IPS DF 4.7 (cell line): ENCODE measurements around the gene NMS.
"Not testable (repeated sequence)": the region's sequence is repeated elsewhere in the genome, so short reads cannot be mapped to it uniquely, and the experiment has no call there.

Source experiments
- DNase-seq: peaks from one replicate; pipeline ENCODE4 v3.0.0-alpha.2; 2013; ENCODE audit warnings: low spot score; ENCODE audit errors: extremely low read depth

NMS gene, protein sequence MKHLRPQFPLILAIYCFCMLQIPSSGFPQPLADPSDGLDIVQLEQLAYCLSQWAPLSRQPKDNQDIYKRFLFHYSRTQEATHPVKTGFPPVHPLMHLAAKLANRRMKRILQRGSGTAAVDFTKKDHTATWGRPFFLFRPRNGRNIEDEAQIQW

DNA sequence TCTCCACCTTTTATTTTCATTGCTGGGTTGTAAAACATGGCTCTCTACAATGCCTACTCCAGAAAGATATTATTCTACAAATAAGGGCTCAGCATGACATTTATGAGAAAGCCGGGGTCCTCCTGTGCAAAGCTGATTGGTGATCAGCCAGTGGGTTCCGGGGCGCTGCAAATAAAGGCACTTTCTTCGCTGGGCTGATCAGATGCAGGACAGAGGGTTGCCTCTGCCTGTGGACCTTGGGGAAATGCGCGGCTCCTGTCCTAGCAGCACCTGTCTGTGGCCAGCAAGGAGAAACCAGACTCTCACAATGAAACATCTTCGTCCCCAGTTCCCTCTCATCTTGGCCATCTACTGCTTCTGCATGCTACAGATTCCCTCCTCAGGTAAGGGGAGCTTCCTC, at the start of gene NMS:
Gene NMS (plus strand): TSS at position 301 of the 400 bp plus-strand sequence. CDS start 7 bp downstream, at position 308.
- DNase-seq: no peak

DNA sequence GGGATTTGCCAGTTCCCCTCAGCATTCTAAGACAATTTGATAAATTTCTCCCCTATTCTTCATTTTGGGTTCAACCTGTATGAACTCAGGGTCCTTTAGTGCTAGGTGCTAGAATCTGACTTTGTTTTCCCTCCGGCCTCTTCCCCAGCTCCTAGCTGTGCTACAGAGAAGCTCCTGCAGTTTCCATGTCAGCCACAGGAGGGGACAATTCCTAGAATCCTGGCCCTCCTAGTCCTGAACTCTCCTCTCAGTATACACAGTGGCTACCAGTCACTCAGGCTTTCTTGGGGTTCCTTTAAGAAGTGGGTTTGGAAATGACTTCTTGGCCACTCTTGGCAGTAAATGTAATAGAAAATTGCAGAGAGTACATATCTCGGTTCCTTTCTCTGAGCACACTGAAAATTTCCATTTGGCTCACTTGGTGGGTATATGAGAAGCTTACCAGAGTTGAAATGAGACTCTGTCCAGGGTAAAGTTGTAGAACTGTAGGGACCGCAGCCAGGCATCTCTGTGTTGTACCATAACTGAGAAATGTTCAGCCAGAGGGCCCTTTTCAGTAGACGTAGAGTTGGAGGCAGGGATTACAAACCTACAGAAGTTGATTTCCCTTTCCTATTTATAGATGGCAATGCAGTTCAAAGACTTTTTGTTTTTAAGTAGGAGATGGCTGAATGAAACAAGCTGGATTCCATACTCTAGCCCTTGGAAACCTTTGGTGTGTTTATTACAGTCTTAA, 47.8 kb upstream of the NMS start:
- DNase-seq: no peak

DNA sequence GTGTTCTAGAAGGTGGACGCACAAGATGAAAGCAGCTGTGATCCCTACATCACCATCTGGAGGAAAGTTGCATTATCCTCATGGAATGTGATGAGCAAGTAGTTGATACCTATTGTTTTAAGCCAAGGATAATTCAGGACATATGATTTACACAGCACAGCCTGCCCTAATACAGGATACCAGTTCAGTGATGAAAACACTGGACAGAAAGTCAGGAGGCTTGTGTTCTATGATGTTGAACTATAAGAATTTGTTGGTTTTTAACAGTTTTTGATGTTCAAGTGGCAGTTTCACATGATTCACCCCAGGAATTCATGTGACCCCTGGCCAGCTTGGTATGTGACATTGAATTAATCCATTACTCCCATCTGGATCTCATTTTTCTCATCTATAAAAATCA, 46.7 kb upstream of the NMS start:
- no peak for DNase-seq

DNA sequence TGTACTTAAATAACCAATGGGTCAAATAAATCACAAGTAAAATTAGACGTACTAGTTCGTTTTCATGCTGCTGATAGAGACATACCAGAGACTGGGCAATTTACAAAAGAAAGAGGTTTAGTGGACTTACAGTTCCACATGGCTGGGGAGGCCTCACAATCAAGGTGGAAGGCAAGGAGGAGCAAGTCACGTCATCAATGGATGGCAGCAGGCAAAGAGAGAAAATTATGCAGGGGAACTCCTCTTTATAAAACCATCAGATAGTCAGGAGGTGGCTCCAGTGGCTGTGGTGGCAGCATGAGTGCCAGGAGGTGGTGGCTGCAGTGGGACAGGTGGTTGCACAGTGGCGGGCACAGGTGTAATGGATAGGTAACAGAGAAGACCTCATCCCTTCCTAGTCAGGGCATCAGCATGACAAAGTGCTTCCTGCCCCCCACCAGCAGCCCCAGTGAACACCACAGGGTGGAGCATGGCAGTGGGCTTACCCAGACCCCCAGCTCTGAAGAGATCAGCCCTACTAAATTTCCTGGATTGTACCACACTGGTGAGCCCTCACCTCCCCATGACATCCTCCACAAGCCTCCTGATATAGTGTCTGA, 45.9 kb upstream of the NMS start:
- no peak for DNase-seq

DNA sequence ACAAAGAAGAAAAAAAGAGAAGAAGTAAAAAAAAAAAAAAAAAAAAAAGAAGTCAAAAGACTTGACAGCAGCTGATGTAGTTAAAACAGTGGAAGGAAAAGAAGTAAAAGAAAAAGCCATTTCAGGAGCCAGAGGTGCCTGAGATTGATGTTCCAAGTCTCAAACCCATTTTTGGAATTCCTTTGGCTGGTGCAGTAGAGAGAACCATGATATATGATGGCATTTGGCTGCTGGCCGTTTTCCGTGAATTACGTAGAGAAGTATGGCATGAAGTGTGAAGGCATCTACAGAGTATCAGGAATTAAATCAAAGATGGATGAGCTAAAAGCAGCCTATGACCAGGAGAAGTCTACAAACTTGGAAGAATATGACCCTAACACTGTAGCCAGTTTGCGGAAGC, 45.2 kb upstream of the NMS start:
- no peak for DNase-seq

DNA sequence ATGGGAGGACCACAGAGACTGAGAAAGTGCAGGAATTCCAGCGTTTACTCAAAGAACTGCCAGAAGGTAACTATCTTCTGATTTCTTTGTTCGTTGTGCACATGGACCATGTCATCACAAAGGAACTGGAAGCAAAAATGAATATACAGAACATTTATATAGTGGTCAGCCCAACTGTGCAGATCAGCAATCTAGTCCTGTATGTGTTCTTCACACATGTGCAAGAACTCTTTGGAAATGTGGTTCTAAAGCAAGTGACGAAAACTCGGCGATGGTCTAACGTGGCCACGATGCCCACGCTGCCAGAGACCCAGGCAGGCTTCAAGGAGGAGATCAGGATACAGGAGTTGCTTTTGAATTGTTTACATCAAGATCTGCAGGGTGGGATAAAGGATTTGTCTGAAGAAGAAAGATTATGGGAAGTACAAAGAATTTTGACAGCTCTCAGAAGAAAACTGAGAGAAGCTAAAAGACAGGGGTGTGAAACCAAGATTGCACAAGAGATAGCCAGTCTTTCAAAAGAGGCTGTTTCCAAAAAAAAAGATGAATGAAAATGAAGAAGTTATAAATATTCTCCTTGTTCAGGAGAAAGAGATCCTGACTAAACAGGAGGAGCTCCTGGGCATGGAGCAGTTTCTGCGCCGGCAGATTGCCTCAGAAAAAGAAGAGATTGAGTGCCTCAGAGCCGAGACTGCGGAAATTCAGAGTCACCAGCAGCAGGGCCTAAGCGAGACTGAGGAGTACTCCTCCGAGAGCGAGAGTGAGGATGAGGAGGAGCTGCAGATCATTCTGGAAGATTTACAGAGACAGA, 44.5 kb upstream of the NMS start:
- DNase-seq: no peak

DNA sequence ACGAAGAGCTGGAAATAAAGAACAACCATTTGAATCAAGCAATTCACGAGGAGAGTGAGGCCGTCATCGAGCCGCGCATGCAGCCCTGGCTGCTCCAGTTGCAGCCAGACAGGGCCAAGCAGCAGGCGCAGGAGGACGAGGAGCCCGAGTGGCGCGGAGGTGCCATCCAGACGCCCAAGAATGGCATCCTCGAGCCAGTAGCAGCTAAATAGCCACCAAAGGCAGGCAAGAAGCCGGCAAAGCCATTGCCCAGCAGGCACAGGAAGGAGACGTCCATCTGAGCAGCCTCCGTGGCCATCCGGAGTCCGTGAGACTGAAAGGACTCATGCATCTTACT, 43.9 kb upstream of the NMS start:
- no peak for DNase-seq

DNA sequence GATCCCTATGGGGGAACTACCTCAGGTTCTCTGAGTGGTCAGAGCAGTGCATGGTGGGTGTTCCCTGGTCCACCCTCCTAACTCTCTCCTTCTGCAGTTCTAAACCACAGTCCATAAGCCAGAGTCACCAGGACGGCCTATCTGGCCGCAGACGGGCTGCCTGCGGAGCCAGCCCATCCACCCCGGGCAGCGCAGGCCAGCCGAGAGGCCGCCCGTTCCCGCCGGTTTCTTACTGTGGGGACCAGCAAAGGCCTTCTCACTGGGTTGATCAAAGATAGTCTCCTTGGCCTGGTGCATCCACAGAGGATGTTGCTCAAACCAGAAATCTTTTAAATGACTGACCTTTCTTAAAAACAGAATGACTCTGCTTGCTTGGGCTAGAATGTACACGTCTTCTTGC, 43.2 kb upstream of the NMS start:
- no peak for DNase-seq

DNA sequence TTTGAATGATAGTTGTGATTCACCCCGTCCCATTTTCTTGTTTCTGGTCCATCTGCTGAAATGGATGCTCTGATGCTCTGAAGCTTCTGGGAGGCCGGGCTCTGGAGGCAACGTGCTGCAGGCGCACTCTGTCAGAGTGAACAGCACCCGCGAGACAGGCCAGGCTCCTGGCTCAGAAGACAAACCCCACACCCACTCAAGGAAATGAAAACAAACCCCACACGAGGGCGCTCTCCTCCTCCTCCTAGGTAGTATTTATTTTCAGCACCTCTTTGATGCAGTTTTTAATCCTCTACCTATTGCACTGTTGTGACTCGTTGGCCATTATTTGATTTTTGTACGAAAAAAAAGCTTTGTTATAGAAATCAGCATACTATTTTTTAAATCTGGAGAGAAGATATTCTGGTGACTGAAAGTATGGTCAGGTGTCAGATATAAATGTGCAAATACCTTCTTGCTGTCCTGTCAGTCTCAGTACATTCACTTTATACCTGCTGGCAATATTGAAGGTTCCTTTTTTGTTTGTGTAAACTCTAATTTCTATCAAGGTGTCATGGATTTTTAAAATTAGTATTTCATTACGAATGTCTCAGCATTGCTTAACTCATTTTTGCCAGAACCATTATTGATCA, 42.5 kb upstream of the NMS start:
- DNase-seq: no peak

DNA sequence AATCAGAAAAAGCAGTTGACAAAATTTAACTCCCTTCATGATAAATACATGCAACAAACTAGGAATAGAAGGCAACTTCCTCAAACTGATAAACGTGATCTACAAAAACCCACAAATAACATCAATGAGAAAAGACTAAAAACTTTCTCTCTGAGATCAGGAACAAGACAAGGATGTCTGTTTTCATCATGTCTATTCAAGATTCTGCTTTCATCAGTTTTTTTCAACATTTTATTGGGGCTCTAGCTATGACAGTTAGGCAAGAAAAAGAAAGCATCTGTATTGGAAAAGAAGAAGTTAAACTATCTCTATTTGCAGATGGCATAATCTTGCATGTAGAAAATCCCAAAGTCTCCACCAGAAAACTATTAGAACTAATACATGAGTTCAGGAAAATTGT, 40.6 kb upstream of the NMS start:
- DNase-seq: no peak

DNA sequence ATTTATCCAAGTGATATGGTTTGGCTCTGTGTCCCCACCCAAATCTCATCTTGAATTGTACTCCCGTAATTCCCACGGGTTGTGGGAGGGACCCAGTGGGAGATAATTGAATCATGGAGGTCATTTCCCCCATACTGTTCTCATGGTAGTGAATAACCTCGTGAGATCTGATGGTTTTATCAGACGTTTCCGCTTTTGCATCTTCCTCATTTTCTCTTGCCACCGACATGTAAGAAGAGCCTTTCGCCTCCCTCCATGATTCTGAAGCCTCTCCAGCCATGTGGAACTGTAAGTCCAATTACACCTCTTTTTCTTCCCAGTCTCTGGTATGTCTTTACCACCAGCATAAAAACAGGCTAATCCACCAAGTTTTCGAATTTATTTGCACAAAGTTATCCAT, 32.5 kb upstream of the NMS start:
- DNase-seq: no peak

DNA sequence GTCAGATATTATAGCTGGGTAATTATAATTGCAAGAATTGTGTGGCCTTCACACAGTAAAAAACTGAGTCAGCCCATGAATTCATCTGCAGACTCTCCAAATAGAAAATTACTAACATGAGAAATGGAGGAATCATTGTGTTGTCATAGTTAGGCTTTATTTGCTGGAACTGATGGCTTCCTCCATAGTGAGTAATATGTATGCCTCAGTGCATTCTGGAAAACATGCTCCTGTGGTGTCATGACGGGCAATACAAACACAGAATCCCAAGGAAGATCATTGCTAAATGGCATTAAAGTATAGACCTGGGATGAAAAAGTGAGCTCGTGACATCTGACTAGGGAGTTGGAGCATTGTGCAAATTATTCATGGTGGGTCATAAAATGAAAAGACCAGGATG, 23.6 kb upstream of the NMS start:
- DNase-seq: no peak

DNA sequence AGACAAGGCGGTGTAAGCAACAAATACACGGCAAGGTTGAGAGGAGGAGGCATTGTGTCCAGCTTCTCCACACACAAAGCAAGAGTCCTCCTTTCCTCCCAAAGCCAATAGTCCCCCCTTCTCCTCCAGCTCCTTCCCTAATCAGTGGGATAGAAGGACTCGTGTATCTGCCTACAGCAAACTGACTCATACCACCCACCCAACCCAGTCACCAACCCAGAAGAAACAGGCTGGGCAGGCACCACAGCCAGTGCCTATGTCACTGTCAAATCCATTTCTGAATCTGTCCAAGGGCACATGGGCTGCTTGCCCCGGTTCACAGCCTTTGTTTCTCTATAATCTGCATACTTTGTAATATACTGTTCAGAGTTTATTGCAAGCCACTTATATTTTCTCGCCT, 19.2 kb upstream of the NMS start:
- no peak for DNase-seq

DNA sequence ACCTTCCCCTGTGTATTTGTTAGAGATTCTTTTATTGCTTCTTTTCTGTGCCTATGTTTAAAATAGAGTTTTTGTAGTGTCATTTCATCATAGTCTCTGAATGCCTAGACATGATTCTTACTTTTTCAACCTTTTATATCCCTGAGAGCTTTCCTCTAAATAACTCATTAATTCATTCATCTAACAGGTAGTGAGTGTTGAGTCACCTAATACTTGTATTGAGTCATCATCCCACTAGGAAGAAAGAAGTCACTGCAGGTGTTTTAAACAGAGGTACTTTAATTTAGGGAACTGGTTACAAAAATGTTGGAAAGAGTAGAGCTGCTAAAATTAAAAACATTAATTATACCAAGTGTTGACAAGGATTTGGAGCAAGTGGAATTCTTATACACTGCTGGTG, 18.5 kb upstream of the NMS start:
- no peak for DNase-seq

DNA sequence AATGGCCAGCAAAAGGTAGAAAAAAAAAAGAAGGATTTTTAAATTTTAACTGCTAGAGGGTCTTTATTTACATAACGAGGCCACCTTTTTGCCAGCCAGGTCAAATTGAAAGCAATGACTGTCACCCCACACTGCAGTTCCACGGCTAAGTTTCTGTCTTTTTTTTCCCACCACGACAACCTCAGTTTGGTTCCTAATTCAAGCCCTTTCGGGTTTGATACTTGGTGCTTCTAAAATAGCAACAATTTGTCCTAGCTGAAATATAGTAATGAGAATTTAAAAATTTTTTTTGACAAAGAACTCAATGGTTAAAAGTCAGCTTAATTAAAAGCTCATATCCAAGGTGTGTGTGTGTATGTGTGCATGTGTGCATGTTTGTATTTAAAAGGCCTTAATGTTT, 16.4 kb upstream of the NMS start:
- no peak for DNase-seq

DNA sequence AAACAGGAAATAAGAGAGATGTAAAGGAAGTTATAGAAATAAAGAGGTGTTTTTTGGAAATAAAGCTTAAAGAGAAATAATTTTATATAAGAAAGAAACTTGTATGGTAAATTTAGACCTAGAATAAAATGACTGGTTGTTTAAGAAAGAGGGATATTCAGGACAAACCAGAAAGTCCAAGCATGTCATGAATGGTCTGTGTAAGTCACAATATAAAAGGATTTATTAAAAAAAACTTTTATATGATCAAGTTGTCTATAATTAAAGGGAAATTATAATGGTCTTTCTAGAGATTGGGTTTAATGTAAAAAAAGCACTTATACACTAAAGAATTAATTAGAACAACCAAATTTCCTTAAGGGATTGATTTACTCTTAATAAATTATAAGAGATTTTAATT, 13.9 kb upstream of the NMS start:
- DNase-seq: not testable (repeated sequence)

DNA sequence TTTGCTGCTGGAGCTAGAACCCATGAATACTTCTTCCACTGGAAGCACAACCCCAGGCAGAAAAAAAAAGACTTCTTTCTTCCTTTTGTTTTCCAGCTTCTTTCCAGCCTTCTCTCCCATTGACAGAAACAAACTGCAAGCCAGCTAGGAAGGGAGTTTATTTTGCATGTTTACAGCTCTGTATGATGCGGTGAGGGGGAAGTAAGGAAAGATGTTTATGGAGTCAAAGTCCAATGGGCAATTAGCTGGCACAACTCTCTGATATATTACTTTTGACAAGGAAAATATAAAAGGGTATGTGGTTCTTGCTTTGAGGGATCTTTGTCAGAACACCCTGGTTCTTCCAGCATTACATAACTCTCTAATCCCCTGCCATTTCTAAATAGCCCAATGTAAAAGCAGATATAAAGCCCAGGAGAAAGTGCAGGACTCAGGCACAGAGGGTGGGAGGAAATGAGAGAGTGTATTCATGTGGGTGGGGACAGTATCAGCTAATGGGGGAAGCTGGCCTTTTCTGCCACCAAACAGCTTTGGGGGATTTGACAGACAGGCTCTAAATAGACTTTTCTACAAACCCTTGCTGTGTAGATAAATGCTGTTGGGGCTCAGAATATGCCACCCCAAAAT, 9.3 kb upstream of the NMS start:
- no peak for DNase-seq

DNA sequence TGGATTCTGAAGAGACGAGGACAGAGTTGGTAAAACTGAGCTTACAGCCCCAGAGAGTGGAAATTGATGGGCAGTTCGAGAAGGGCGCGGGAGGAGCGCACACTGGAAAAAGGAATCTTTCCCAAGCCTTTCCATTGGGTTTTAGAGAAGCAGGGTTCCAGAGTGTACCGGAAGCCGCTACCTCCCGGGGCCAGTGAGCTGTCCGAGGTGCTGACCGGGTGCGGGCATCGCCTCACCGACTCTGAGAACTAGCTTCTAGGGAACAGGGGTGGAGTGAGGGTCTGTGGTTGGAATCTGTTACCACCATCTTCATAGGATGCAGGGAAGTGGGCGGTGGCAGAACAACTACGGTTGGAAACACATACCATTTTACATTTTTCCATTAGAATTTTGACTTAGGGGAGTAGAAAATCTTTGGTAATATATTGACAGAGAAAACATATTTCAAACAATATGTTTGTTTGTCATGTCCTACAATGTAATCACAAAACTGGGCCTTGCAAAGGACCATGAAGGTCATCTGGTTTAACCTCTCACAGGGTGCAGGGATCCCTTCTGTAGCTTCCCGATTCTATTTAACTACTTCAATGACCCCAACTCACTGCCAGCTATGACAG, 724 bp downstream of the NMS start:
- DNase-seq: no peak

DNA sequence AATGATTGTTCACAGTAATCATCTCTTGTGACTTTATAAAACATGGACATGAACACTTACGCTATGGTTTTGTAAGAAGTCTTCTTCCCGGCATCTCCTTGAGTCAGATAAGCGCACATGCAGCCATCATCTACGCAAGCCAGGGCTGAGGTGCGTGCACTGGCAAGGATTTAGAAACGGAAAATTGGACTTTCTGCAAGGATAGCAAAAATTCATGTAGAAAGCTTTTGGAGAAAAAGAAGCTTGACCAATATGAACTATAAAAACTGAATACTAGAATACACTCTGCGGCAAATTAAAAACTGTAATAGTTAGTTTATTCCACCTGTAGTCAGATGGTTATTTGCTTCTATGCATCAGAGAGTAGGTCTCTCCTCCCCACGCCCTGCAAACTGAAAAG, 6.3 kb downstream of the NMS start:
- no peak for DNase-seq

DNA sequence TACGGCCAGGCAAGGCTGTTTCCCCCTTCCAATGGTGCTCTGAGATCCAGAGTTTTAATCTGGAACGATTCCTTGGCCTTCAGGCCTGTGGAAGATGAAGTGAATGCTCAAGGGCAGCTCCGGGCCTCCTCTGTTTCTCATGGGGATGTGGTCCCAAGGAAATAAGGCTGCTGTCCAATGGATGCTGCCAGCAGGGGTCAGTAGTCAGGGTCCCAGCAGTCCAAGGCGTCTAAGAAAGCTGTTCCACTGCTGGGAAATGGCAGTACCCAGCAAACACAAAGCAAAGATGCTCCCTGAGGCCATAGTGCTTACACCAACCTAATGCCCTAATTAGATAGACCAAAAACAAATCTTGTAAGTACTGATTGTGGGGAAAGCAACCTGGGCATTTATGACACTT, 12.5 kb downstream of the NMS start:
- DNase-seq: no peak

DNA sequence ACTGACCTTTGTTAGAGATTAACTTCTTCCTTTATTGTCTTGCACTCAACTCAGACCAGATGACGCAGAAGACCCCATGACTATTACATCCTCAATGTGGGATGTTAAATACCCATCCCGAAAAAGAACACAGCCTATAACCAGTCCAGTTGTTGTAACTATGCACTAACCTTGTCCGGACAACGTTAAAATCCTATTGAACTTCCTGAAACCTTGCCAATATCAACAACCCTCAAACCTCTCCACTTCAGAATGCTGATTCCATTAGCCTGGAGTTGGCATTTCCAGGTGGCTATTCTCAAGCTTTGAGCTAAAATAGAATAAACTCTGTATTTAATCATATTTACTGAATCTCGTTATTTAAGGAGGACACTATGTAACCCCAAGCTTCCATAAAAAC, 13.6 kb downstream of the NMS start:
- DNase-seq: no peak
